ENCODE data around the gene SOX5.

The SOX5 gene

GRCh38 chr12:23771240-23771949 is 178.1 kb downstream of the SOX5 start:
- intact Hi-C loops (cut with DNase I) = no loop called here
- peak; percentile 25 to 93 (median 80) for DNase-seq

- DNase-seq = no peak
- intact Hi-C loops (cut with DNase I) = no loop called here
Measured at GRCh38 chr12:23770202-23770938, 179.1 kb downstream of the SOX5 start.

GRCh38 chr12:23767834-23768233 is 181.6 kb downstream of the SOX5 start:
- DNase-seq = no peak
- intact Hi-C loops (cut with DNase I) = no loop called here

DNA sequence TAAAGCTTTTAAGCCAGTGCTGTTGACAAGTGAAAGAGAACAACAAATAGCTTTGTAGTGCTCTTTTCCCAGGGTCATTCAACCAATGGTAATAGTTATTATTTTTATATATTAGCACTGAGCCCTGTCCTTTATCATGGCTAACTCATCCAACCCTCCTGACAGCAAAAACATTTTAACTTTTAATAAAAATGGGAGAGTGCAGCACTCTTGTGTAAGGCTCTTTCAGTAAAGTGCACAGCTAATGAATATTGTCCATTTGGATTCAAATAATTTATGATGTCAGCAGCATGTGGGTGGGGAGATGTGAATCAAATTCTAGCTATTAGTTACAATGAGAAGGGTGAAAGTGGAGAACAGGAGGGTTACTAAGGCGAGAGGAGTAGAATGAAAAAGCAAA is 185.7 kb downstream of the SOX5 start:
- intact Hi-C loops (cut with DNase I) = no loop called here
- DNase-seq = no peak

DNA sequence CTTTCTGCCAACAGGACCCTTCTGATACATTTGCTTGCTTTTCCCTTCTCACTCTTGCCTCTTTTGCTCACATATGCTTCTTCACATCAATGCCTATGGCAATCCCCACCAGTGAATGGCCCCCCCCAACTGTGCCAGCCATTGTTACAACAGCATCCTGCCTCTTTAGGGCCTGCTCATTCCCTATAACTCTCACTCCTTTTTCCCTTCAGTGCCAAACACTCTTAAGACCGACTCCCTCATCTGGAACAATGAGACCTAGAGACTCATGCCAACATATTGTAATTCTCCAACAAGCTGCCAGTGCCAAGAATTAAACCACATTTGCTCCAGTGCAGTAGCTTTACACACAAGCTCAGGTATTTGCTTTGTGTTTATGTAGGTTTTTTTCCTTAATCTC is 189.0 kb downstream of the SOX5 start:
- DNase-seq = no peak
- intact Hi-C loops (cut with DNase I) = no loop called here

GRCh38 chr12:23758608-23759007 is 190.9 kb downstream of the SOX5 start:
- intact Hi-C loops (cut with DNase I) = no loop called here
- no peak for DNase-seq

- DNase-seq = no peak
- intact Hi-C loops (cut with DNase I) = no loop called here
Measured at GRCh38 chr12:23757541-23757962, 191.9 kb downstream of the SOX5 start.

- intact Hi-C loops (cut with DNase I) = no loop called here
- no peak for DNase-seq
Measured at GRCh38 chr12:23756416-23756815, 193.1 kb downstream of the SOX5 start.

DNA sequence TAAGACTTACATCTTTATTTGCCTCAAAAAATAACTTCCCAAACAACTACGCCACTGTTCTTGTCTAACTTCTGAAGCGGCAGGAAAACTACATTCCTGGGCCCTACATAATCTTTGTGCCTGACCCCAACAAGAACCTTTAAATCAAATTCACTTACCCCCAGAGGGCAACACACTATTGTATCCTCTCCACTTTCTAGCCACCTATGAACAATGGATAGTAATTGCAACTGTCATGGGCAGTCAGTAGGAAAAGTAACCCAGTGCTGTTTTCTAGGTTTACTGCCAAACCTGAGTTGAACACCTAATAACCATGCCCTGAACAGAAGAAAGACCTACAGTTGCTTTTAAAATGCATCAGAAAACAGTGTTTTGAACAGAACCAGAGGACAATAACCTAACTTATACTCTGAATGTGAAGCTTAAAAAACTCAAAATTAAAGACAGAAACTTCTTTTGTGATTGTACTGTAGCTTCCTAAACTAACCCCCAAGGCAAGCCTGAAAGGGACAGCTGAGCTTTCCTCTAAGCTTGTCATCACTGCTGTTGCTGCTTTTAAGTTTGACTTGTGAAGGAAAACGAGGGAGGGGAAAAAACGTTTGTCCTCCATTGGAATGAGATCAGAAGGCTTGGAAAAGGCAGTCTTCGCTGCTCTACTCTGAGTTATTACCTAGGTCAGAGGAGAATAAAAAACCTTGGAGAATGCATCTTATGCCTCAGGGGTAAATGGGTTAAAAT is 195.7 kb downstream of the SOX5 start:
- DNase-seq = no peak
- intact Hi-C loops (cut with DNase I) = no loop called here

DNA sequence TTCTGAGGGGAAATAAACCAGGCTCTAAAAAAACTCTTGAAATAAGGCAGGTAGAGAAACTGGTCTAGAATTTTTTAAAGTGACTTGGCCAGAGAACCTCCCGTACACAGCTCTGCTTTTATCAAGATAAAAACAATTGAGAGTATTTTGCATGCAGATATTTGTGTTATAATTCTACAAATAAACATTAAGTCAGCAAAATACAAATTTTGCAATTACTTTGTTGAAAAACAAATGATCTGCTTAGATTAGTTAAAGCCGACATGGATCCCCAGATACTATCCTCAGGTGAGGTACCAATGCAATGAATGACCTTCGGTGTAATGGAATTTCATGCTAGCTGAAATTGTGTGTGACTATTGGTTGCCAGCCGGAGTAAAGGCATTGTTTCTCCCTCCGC is 197.2 kb downstream of the SOX5 start:
- no peak for DNase-seq
- intact Hi-C loops (cut with DNase I) = no loop called here

GRCh38 chr12:23751641-23752040 is 197.8 kb downstream of the SOX5 start:
- DNase-seq = no peak

DNA sequence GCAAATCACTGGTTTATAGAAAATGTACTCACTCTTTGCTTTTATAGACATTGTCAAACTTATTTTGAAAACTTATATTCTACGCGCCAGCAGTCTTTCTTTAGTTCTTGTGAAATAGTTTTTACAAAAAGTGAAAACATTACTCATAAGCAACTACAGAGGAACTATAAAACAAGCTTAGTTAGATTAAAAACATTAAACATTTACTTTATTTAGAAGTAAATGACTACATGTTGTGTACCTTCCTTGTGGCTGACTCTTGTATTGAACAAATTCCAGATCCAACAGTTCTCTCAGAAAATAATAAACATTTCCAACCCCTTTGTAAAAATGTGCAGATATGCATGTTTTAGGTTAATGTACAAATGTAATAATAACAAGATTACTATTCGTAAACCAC is 198.5 kb downstream of the SOX5 start:
- intact Hi-C loops (cut with DNase I) = no loop called here
- no peak for DNase-seq

More at GRCh38 chr12:23751641-23752040, 197.8 kb downstream of the SOX5 start:
- intact Hi-C loops (cut with DNase I) = no loop called here

GRCh38 chr12:23744696-23745095 is 204.8 kb downstream of the SOX5 start:
- no peak for DNase-seq
- intact Hi-C loops (cut with DNase I) = no loop called here

DNA sequence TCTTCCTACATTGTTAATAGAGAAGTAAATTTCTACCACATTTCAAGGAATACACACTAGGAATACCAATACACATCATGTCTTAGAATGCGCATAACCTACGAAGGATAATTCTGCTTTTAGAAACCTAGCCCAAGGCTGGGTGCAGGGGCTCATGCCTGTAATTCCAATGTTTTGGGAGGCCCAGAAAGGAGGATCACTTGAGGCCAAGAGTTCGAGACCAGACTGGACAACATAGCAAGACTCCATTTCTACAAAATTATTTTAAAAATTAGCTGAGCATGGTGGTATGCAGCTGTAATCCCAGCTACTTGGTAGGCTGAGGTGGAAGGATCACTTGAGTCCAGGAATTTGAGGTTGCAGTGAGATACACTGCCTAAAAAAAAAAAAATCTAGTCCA is 206.9 kb downstream of the SOX5 start:
- intact Hi-C loops (cut with DNase I) = no loop called here
- no peak for DNase-seq

- intact Hi-C loops (cut with DNase I) = no loop called here
- DNase-seq = no peak
Measured at GRCh38 chr12:23731493-23731892, 218.0 kb downstream of the SOX5 start.

GRCh38 chr12:23731035-23731434 is 218.4 kb downstream of the SOX5 start:
- intact Hi-C loops (cut with DNase I) = no loop called here
- DNase-seq = no peak

GRCh38 chr12:23729359-23729758 is 220.1 kb downstream of the SOX5 start:
- no peak for DNase-seq
- intact Hi-C loops (cut with DNase I) = no loop called here

GRCh38 chr12:23726646-23727045 is 222.8 kb downstream of the SOX5 start:
- DNase-seq = no peak
- intact Hi-C loops (cut with DNase I) = no loop called here

- intact Hi-C loops (cut with DNase I) = no loop called here
- no peak for DNase-seq
Measured at GRCh38 chr12:23722655-23723054, 226.8 kb downstream of the SOX5 start.

- intact Hi-C loops (cut with DNase I) = no loop called here
Measured at GRCh38 chr12:23721268-23721667, 228.2 kb downstream of the SOX5 start.

More at GRCh38 chr12:23721268-23721667, 228.2 kb downstream of the SOX5 start:
- DNase-seq = no peak

All from head of caudate nucleus (tissue), 42 donors.